Measurements from ENCODE around the gene PON3.

GRCh38 chr7:95433129-95433528 is 37.0 kb upstream of the PON3 start:
- TF ChIP-seq POLR2A (IDR thresholded peaks at IDR 0.05): no peak
- no peak for TF ChIP-seq CTCF (IDR thresholded peaks at IDR 0.05)

Measured in esophagus squamous epithelium (tissue), 4 donors.